Activated effector memory CD4-positive, alpha-beta T cell treated with Interleukin-2 at 50 U/mL for 16 hours (primary cell): ENCODE measurements around the gene CLTB.
"Not testable (repeated sequence)": the region's sequence is repeated elsewhere in the genome, so short reads cannot be mapped to it uniquely, and the experiment has no call there.

Experiments
- DNase-seq: peaks from one replicate; pipeline ENCODE4 v3.0.0-alpha.2; 2020

The CLTB gene

GRCh38 chr5:176426876-176427275 is 10.5 kb upstream of the CLTB start:
- DNase-seq, result no peak

DNA sequence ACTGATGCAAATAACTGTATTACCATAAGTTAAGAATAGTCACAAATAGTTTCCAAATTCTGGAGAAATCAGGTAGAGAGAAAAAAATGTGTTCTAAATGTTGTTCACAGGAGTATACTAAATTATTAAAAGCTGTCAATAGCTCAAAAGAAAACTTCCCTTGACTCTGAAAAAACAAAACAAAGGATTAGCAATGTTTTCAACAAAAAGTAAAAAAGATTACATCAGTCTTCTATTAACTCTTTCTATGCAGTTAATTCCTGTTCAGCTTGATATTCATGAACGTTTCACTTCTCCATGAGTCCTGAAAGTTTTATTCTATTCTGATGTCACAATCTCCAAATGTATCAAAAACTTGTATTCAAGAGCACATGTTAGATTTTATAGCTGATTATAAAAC is 9.5 kb upstream of the CLTB start:
- DNase-seq, result no peak

GRCh38 chr5:176425138-176425537 is 8.8 kb upstream of the CLTB start:
- no peak for DNase-seq

DNA sequence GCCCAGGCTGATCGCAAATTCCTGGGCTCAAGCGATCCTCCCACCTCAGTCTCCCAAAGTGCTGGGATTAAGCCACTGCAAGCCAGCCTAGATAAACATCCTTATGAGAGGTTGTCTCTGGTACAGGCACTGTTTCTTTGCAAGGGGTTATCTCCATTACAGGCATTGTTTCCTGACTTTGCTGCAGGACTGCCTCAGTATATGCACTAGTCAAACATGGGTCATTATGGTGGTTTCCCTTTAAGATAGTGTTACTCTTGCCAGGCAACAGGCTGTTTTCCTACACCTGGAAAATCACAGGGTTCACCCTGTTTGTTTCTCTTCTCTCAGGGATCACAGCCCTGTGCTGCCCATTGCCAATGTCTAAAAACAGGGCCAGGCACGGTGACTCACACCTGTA is 7.8 kb upstream of the CLTB start:
- DNase-seq, result no peak

GRCh38 chr5:176420972-176421544 is 4.7 kb upstream of the CLTB start:
- DNase-seq, result no peak

DNA sequence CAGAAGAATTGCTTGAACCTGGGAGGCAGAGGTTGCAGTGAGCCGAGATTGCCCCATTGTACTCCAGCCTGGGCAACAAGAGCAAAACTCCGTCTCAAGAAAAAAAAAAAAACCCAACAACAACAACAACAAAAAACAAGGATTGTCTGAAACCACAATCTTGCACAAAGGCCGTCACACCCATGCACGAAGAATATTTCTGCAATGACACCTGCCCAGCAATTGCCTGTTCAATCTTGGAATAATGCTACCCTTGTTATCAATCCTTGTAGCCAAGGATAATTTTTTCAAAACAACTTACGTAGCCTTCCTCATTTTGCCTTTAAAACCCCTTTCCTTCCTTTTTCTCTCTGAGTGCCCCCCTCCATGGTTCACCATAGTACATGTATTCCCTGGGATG is 3.7 kb upstream of the CLTB start:
- DNase-seq, result no peak

GRCh38 chr5:176418251-176418650 is 1.9 kb upstream of the CLTB start:
- no peak for DNase-seq

DNA sequence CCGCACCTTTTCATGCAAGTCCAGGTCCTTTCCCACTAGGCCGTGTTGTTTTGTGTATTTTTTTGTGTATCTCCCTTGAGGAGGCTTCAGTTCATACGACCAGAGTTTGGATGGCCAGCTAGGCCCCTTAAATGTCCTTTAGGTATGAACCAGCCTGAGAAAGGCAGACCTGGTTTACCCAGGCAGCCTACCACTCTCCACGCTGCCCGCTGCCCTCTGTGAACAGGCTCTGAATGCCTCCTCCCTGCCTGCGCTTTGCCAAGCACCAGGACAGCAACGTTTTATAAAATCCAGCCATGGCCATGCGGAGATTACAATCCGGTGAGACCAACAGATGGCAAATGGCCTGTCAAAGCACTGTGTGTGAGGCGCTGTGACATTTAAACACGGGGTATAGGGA is 626 bp upstream of the CLTB start:
- DNase-seq, result no peak

- no peak for DNase-seq
Observed at GRCh38 chr5:176415240-176415951, 943 bp downstream of the CLTB start.

DNA sequence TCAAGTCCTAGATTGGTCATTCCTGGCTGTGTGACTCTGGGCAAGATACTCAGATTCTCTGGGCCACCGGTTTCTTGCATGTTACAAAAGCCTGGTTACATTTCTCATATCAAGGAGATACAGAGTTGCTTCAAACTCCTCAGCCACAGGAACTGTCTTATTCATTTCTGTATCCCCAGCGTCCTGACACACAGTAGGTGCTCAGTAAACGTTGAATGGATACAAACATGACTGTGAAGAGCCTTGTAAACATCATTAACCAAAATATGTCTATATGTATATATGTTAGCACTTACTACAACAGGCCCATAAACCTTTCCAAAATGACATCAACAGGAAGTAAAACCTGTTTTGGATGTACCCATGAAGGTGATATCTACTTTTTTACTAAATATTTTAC is 1.6 kb downstream of the CLTB start:
- no peak for DNase-seq

DNA sequence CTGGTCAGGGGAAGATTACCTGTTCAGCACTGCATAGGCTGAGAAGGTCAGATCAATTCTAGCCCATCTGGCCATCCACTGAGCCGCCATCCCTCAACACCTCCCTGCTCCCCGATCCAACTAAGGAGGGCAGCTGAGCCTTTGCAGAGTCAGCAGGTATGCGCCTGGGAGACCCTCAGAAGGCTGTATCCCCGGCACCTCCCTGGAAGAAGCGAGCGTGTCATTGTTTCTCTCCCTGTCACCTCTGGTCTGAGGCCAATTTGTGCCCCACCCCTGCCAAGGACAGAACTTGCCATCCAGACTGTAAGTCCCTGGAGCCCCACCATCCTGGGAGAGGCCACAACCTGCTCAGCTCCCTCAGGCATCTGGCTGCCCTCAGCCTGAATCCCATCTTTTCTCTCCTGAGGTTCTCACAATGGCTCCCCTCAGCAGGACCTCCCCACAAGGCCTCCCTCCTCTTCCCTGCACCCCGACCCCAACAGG is 2.6 kb downstream of the CLTB start:
- no peak for DNase-seq

GRCh38 chr5:176413255-176413565 is 3.1 kb downstream of the CLTB start:
- no peak for DNase-seq

DNA sequence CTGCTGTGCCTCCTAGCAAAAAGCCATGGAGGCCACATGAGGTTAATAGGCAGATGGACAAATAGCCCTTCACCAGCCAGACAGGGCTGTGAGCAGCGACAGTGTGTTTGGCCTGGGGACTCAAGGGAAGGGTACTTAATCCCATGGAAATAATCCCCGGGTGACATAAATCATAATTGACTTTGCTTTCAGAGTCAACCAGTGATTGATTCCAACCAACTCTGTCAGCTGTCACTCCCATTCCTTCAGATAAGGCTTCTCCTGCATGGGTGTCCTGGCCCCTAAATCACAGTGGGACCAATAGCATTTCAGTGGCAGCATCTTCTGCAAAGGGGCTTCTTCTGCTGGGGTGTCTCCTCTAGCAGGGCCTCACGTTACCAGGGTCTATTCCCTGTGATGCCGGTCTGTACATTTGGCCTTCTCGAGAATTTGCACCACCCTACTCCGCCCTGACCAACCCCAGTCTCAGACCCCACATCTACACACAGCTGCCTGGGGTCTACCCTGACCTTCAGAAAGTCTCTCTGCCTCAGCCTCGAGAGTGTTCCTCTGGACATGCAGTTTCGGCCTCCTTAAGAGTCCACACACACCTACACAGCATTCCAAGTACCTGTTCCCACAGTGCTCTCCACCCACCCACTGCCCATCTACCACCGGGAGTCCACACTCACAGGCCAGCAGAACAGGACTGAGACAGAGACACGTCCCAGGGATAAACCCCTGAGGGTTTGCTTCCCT is 3.7 kb downstream of the CLTB start:
- DNase-seq, result no peak

DNA sequence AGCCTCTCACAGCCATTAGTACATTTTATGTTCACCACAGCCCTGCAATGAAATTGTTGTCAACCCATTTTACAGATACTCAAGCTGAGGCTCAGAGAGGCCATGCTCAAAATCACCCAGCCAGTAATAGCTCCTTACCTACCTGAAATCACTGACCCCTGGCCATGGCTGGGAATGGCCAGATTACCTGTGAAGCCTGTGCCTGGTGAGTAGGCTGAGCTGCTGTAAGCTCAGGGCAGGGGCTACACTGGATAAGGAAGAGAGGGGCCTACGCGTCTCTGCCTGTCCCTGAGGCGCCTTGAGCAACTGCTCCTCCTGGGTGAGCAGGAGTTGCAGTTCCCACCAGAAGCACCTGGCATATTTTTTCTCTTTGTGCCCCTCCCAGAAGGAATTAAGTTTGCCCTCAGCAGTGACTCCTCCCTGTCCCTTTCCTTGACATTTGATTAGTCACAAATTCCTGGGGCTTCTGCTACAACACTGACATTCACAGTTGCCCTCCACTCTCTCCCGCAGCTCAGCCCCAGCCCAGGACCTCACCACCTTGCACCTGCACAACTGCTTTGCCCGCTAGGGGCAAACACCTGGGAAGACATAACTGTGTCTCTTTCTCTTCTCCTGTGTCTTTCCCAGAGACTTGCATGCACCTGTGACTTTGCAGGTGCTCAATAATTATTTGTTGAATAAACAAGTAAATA is 5.7 kb downstream of the CLTB start:
- no peak for DNase-seq

GRCh38 chr5:176409765-176410164 is 6.6 kb downstream of the CLTB start:
- no peak for DNase-seq

DNA sequence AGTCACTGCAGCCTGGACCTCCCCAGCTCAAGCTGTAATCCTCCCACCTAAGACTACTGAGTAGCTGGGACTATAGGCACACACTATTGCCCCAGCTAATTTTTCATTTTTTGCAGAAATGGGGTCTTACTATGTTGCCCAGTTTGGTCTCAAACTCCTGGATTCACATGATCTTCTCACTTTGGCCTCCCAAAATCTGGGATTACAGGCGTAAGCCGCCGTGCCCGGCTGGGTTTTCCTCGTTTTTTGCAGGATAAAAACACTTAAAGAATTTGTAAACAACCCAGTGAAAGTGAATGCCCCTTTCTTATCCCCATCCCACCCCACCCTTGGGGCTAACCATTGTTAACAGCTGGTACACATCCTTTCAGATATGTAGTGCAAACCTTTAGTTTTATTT is 7.7 kb downstream of the CLTB start:
- DNase-seq, result no peak

- DNase-seq, result not testable (repeated sequence)
Observed at GRCh38 chr5:176408252-176408573, 8.1 kb downstream of the CLTB start.

DNA sequence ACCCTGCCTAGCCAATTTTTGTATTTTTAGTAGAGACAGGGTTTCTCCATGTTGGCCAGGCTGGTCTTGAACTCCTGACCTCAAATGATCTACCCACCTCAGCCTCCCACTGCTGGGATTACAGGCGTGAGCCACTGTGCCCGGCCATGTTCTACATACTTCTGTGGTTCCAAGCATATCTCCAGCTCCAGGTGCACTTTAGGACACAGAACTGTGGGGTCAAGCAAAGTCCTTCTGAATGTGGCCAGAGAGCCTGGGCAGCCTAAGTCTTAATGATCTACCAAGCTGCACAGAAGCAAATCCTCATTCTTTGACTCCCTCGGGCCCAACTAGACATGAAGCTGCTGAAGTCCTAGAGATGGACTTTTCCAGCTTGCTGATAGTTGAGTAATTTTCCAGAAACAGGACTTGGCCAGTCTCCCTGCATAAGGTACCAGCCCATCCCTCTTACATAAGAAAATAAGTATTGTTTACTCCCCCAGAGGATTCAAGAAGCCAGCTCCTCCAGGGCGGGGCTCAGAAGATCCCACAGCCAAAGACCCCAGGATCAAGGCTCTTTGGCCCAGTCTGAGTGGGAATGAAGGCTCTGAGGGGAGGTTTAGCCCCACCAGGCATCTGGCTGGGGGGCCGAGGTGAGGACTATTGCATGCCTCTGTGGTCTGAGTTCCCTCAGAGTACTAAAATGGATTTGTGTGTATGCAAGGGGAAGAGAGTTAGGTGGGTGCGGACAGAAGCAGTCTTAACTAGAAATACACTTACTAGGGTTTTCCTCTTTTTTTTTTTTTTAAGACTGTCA is 8.7 kb downstream of the CLTB start:
- DNase-seq, result no peak

- DNase-seq, result no peak
Observed at GRCh38 chr5:176406436-176407052, 9.8 kb downstream of the CLTB start.

- no peak for DNase-seq
Observed at GRCh38 chr5:176405656-176406435, 10.5 kb downstream of the CLTB start.

- DNase-seq, result no peak
Observed at GRCh38 chr5:176401281-176402205, 14.8 kb downstream of the CLTB start.
